Liver (tissue), 3 donors: ENCODE results near the gene SEC61G.

Experiments
- JUND ChIP-seq, 2 donors: IDR thresholded peaks; 2 replicates each; pipeline ENCODE4 v1.6.1; 2016; ENCODE audit warnings: antibody characterized with exemption in 2 of 2
- TF ChIP-seq, protein P1 (sequence below): fragments of 150-350 bp; IDR thresholded peaks from 2 replicates; pipeline ENCODE4 v1.5.1; 2017; ENCODE audit warnings: improper control_type of control experiment, low read depth, low read length; ENCODE audit not compliant: missing input control
- TF ChIP-seq, protein P2 (sequence below): IDR thresholded peaks from 2 replicates; pipeline ENCODE4 v1.6.1; 2016; ENCODE audit warnings: antibody characterized with exemption
- donor health status: healthy.
- donor health status: healthy.

GRCh38 chr7:54798530-54798929, 39.5 kb upstream of the SEC61G start:
- TF ChIP-seq JUND (IDR thresholded peaks at IDR 0.05), result no peak
- TF ChIP-seq, protein P1, sequence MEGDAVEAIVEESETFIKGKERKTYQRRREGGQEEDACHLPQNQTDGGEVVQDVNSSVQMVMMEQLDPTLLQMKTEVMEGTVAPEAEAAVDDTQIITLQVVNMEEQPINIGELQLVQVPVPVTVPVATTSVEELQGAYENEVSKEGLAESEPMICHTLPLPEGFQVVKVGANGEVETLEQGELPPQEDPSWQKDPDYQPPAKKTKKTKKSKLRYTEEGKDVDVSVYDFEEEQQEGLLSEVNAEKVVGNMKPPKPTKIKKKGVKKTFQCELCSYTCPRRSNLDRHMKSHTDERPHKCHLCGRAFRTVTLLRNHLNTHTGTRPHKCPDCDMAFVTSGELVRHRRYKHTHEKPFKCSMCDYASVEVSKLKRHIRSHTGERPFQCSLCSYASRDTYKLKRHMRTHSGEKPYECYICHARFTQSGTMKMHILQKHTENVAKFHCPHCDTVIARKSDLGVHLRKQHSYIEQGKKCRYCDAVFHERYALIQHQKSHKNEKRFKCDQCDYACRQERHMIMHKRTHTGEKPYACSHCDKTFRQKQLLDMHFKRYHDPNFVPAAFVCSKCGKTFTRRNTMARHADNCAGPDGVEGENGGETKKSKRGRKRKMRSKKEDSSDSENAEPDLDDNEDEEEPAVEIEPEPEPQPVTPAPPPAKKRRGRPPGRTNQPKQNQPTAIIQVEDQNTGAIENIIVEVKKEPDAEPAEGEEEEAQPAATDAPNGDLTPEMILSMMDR, result no peak
- TF ChIP-seq, protein P2, sequence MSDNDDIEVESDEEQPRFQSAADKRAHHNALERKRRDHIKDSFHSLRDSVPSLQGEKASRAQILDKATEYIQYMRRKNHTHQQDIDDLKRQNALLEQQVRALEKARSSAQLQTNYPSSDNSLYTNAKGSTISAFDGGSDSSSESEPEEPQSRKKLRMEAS, result no peak
